NCI-H345 treated with DMSO at 0.1 percent for 48 hours (cell line): ENCODE measurements around the gene RETREG1.
"Not testable (repeated sequence)": the region's sequence is repeated elsewhere in the genome, so short reads cannot be mapped to it uniquely, and the experiment has no call there.

Experiments
- DNase-seq: peaks from one replicate; lab custom pipeline; 2025; ENCODE audit not compliant: unreplicated experiment; lab: John Stamatoyannopoulos, UW

The RETREG1 gene

DNA sequence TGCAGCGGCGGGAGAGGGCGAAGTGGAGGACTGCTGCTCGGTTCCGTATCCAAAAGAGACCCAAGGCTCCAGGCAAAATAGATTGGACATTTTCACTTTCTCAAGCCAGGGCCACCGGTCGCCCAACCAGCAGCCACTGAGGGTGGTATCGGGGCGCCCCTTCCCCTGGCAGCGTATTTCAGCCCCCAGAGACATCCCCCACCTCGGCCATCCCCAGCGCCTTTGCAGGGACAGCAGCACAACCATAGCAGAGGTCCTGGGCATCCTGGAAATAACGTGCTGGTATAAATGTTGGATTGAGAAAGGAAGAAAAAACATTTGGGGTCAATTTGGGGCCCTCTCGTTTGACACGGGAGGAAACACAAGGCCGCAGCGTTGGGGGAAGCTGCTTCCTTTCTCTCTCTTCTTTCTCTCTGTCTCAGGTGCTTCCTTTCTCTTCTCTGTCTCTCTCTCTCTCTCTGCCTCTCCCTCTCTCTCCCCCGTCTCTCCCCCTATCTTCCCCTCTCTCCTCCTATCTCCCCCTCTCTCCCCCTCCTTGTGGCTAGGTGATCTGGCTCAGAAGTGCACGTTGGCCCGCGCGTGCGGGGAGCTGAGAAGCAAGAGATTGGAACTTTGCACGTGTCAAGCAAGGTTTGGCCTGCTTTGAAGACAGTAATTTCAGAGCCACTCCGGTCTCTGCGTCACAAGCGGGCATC, 624 bp upstream of the RETREG1 start:
- no peak for DNase-seq

DNA sequence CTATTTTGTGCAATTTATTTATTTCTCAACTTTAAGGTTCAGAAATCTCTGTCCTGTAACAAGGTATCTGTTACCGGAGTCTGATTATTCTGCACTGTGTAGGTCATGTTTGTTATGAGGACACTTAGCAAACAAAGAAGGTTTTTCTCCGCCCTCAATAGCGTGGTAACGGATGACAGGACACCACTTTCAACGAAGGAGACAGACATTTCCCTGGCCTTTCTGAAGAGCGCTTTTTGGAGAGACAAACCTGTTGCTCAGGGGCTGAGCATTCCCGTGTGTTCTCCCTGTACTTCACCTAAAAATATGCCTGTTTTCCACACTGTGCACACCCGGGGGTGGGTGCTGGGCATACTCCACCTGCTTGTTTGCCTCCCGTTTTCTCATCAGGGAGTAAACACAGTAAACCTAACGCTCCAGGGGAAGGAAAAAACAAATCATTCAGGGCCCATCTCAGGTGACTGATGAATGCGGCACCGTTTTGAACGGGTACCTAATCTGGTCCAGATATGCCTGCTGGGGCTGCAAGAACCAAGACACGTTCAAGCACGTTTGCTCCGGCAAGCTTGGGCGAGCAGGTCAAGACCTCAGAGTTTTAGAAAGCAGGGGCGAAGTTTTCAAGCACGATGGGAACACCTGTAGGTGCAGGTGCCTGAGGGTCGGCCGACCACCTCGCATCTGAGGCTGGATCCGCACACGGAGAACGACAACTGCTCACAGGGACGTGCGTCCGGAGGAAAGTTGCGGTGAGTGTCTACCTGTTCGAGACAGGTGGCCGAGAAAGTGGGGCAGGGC, 859 bp downstream of the RETREG1 start:
- DNase-seq, result peak; percentile 44

DNA sequence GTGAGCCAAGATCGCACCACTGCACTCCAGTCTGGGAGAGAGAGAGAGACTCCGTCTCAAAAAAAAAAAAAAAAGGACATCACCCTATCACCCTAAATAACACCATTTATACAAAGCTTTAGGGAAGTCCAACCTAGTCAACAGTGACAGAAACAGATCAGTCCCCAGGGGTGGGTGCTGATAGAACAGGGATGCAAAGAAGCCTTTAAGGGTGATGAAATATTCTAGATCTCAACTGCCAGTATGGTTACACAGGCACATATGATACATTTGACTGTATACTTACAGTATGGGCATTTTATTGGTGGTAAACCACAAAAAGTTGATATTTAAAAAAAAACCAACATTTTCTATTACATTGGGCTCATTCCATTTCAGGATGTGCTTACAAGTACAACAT, 4.8 kb downstream of the RETREG1 start:
- DNase-seq, result no peak

DNA sequence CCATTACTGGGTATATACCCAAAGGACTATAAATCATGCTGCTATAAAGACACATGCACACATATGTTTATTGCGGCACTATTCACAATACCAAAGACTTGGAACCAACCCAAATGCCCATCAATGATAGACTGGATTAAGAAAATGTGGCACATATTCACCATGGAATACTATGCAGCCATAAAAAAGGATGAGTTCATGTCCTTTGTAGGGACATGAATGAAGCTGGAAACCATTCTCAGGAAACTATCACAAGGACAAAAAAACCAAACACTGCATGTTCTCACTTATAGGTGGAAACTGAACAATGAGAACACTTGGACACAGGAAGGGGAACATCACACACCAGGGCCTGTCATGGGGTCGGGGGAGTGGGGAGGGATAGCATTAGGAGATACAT, 5.9 kb downstream of the RETREG1 start:
- DNase-seq, result not testable (repeated sequence)

DNA sequence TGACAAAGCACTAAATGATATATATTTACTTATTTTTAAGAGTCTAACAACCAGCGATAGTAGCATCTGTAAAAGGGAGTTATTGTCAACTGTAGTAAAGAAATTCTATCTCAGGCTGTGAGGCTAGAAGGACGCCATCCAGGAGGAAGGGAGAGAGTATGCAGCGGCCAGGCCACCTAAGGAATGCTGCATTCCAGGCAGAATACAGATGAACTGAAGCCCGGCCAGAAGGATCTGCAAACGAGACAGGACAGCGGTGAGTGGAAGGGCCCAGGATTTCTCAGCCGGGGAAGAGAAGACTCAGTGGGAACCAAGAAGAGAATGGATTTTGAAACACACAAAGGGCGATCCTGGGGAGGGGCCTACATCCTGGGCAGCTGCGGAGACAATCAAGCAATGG, 7.4 kb downstream of the RETREG1 start:
- no peak for DNase-seq

DNA sequence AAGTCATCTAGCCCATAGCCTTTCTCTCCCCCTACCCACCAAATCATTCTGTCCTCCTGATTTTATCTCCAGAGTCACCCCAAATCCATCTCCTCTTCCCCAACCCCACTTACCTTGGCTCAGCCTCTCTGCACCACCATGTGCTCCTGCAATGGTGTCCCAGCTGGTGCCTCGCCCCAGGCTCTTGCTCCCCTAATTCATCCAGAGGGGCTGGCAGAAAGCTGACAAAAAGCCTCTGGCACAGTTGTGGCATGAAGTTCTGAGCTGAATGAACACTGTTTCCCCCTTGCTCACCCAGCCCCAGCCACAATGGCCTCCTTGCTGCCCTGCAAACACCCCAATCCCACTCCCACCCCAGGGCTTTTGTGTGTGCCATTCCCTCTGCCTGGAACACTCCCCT, 10.2 kb downstream of the RETREG1 start:
- DNase-seq, result no peak

DNA sequence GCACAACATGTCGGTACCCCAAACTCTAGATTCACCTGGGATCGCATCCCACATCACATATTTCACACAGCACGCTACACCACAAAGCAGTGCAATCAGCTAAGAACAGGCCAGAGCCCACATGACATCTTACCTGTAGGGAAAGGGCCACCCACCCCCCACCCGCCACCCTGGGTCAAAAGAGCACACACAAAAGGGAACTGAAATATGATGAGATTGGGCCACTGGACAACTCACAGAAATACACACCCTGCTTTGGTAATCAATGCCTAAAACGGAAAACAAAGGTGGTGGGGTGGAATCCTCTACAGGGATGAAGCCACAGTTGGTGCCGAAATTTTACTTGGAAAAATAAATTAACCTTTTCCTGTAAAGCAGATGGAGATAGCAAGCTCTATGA, 13.1 kb downstream of the RETREG1 start:
- no peak for DNase-seq

DNA sequence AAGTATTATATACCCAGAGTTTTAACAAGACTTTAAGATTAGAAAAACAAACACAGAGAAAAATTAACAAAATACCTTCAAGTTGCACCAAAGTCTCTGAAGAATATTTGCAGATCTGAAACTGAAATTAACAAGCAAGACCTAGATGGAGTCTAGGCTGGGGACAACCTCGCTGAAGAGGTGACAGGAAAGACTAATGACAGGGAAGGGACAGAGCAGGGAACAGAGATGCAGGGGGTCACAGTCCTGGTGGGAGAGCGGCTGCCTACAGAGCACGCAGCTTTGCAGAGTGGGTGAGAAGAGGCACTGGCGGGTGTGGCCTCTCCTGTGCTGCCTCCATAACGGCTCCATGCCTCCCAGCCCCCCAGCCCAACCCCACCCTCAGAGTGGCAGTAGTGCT, 13.5 kb downstream of the RETREG1 start:
- no peak for DNase-seq

DNA sequence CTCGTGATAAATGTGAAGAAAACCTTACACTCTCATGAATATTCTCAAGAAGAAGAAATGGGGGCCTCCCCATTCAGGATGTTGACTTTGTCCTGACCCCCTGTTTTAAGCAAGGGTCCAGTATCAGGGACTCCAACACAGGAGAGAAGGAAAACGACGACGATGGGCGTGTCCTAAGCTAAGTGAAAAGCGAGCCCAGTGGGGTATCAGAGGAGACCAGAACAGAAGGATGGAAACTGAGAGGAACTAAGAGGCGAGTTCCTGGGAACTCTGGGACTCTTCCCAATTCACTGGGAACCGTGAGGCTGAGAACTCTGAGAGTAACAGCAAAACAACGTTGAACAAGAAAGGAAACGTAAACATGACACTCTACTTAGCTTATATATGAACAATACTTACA, 14.6 kb downstream of the RETREG1 start:
- no peak for DNase-seq

DNA sequence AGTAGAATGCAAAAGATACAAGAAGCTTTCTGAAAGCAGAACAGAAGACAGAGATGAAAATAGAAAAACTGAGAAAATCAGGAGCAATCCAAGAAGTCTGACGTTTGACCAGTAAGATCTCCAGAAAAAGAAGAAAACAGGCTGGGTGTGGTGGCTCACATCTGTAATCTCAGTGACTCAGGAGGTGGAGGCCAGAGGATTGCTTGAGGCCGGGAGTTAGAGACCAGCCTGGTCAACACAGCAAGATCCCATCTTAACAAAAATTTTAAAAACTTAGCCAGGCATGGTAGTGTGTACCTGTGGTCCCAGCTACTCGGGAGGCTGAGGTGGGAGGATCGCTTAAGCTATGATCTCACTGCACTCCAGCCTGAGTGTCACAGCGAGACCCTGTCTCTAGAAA, 15.9 kb downstream of the RETREG1 start:
- no peak for DNase-seq

DNA sequence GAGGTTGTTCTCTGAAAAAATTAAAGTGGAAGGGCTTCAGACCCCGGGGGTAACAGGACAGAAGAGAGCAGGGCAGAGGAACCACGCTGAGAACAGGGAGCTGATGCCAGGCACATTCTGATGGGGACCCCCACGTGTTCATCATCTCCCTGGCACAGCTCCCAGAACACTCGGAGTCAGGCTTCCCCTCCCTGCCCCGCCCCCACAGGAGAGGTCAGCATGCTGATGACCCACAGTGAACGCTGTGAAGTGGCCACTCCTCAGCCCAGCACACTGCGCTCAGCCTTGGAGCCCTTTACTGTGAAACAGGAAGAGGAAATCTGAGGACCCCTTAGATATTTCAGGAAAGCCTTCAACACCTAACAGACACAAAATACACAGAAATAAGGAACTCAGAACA, 16.4 kb downstream of the RETREG1 start:
- no peak for DNase-seq

DNA sequence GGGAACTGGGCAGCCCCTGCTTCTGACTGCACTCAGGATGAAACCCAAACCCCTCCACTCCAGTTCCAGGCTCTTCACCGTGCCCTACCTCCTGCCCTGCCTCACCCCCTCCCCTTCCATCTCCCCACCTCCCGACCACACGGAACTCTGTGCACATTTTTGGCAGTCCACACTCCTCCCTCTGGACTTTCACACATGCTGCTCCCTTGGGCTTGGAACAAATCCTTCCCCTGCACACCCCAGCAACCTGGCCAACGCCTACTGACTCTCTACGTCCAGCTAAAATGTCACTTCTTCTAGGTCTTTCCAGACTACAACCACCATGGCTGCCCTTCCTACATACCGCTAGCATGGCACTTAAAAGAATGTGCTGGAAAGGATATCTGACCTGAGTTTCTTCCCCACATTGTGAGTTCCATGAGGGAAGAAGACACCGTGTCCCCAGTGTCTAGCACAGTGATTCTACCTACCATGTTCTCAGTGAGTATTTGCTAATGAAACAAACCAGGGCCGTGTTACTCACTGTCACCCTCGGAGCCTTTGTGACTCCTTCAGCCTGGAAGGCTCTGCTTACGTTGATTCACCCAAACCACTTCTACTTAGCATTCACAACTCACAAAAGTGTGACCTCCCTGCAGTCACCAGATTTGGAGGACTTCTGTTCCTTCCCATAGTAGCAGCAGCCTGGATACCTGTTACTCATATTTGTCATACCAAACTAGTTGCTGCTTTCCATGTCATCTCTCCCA, 18.7 kb downstream of the RETREG1 start:
- no peak for DNase-seq

DNA sequence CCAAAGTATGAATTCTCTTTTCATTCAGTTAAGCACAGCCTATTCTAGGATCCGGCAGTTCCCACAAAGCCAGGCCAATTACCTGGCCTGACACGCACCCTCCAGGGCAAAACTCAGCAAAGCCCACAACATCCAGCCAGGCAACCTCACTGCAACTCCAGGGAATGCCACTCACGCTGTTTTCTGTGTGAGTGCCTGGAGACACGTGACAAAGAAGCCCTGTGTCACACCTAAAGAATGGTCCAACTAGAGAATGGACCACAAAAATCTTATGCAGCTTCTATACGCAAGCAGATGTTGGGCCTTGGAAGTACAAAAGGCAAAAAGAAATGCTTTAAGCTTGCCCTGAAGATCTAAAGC, 20.2 kb downstream of the RETREG1 start:
- DNase-seq, result no peak

DNA sequence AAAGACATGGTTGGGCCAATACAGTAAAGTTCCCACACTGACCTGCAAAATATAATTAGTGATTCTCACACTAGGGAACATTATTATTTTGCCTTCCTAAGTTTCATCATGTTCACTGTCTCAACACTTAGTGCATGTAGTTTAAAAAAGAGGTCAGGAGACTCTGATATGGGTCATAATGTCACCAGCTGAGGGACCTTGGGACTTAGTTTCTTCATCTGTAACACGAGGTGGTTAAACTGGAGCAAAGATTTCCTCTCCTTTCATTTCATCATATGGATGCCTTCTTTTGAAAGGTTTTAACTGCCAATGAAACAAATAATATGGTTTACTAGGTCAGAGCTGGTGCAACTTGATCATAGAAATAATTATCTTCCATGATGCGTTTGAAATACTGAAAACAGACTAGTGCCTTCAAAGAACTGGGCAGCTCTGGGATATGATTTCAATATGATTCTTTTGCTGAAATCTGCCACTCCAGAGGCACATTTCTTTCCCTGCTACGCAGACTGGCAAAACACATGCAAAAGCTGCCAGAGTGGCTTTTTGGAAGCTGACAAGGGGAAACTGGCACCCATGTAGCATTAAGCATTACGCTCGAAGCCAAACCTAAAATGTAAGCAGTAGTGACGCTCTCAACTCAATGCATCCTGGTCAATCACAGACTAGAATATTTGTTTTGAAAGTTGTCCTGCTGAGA, 20.8 kb downstream of the RETREG1 start:
- DNase-seq, result peak; percentile 48

DNA sequence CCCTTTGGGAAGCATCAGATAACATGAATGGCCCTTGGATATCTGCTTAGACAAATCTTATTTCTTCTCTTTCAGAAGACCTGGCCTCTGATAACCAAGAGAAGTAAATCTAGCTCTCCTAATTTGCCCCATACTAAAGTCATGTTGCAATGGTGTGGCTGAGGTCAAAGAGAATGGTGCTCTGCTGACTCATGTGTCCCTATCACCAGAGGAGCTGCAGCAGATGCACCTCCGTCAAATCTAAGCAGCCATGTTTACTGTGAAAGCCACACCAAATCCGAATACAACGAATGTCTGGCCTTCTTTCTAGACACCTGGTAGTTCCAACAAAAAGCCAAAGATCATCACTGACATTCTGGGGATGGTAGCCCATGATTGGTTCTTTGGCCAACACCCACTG, 23.2 kb downstream of the RETREG1 start:
- DNase-seq, result no peak

DNA sequence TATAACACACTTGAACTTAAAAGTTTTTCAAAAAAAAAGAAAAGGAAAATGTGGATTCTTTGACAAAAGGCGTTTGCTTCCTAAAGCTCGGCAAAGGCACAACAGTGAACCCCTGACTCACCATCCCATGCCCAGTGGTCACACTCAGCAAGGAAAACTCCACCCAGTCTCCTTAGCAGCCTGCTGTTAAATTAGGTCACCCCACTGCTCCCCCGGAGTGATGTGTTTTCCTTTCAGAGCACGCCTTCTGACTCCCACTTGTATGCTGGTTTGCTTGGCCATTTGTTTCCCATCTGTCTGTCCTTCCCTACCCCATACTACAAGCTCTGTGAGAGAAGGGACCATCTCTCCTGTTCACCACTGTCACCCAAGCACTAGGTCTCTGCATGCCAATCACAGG, 23.8 kb downstream of the RETREG1 start:
- DNase-seq, result peak; percentile 6

DNA sequence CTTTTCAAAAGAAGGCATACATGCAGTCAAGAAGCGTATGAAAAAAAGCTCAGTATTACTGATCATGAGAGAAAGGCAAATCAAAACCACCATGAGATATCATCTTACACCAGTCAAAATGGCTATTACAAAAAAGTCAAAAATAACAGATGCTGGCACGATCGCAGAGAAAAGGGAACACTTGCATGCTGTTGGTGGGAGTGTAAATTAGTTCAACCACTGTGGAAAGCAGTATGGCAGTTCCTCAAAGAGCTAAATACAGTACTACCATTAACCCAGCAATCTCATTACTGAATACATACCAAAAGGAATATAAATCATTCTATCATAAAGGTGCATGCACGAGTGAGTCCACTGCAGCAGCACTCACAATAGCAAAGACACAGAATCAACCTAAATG, 24.5 kb downstream of the RETREG1 start:
- peak; percentile 24 for DNase-seq

DNA sequence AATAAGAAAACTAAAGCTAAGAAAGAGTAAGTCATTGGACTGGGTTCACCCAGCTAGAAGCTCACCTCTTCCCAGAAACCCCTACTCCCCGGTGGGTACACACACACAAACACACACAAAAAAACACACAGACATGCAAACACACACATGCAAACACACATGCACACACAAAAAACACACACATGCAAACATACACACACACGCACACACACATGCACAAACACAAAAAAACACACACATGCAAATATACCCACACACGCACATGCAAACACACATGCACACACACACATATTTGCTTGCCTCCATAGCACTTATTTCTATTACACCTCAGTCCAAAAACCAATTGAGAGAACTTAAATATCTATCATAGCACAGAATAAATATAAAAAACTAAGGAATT, 26.1 kb downstream of the RETREG1 start:
- DNase-seq, result no peak

DNA sequence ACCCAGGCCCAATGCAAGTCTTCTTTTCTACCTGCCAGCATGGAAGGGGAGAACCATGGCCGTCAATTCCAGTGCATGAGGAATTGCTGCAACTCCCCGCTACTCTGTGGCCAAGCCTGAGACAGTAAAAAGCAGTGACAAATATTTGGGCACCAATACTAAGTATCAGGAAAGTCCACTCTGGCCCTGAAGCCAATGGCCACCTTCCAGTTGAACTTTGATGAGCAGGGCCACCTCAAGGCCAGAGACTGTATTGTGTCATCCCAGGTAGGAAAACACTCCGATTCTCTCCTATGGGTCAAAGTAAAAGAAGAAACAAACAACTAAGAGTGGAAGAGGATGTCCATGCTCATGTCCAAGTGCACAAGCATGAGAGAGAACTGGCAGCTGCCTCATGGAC, 27.1 kb downstream of the RETREG1 start:
- DNase-seq, result no peak

DNA sequence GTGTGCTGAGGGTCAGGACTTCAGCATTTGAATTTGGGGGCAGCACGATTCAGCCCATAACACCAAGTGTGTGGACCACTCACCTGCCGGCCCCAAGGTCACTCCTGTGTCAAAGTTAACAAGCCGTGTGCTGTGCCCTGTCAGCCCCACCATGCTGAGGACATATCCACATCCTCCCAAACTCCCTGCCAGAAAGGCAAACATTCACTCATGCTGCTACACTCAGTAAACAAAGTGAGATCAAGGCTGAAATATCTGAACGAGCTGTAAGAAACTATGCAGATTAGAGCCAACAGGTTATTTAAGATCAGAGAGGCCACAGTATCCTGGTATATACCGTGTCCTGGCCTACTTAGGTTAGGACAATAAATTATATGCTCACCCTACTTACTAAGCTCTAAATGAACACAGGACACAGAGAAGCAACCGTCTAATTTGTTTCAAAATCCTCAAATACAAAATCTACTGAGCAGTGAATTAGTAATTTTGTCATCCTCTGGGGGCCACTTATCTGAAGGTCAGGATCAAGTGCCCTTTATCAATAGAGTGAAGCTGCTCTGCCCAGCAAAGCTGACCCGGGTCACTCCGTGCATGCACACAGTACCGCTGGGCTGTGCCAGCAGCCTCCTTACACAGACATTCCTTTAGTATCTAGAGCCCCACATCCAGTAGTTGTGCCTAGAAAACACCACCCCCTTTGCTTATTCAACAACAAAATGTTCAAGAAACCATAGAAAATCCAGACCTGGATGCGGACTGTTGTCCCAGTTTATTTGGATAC, 28.2 kb downstream of the RETREG1 start:
- DNase-seq, result no peak

DNA sequence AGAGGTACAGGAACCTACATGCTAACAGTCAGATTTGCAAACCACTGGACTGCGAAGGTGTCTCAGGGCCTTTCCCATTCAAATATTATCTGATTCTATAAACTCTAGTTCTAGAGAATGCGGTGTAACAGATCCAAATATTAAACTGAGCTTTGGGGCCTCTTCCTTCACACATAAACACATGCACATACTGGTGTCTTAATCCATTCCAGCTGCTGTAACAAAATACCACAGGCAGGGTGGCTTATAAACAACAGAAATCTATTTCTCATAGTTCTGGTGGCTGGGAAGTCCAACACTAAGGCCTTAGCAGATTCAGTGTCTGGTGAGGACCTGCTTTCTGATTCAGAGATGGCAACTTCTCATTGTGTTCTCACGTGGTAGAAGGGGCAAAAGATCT, 30.2 kb downstream of the RETREG1 start:
- no peak for DNase-seq
